HCT116 (cell line): ENCODE results near the gene PEAK1.

Experiments used
- CBX3 ChIP-seq: IDR thresholded peaks from 2 replicates; pipeline ENCODE4 v1.6.1; 2012; ENCODE audit warnings: low read depth
- JUND ChIP-seq: IDR thresholded peaks from 2 replicates; pipeline ENCODE4 v1.6.1; 2012
- POLR2AphosphoS5 ChIP-seq: IDR thresholded peaks from 2 replicates; pipeline ENCODE4 v1.6.1; 2011; ENCODE audit warnings: mild to moderate bottlenecking, low read depth, low read length, moderate library complexity
- SIN3A ChIP-seq: IDR thresholded peaks from 2 replicates; pipeline ENCODE4 v1.6.1; 2012; ENCODE audit warnings: low read depth
- TCF7L2 ChIP-seq: IDR thresholded peaks from 2 replicates; pipeline ENCODE4 v1.7.0; 2011; ENCODE audit warnings: borderline replicate concordance, inconsistent platforms; ENCODE audit not compliant: insufficient read depth, insufficient read length; ENCODE audit errors: extremely low read depth
- TF ChIP-seq, protein P1 (sequence below), 3 experiments: fragments of 200-600 bp in 1 of 3; sonication (generic) in 1 of 3; IDR thresholded peaks in 2 of 3; conservative IDR thresholded peaks in 1 of 3; 2 replicates each; pipeline ENCODE4 v1.5.1; 2012 to 2017; ENCODE audit warnings: low read depth in 2 of 3, low read length in 2 of 3, antibody characterized with exemption in 1 of 3, borderline replicate concordance in 1 of 3, control low read depth in 1 of 3, mild to moderate bottlenecking in 1 of 3, mixed read lengths in 1 of 3, mixed run types in 1 of 3, moderate library complexity in 1 of 3; ENCODE audit not compliant: insufficient read depth in 1 of 3

DNA sequence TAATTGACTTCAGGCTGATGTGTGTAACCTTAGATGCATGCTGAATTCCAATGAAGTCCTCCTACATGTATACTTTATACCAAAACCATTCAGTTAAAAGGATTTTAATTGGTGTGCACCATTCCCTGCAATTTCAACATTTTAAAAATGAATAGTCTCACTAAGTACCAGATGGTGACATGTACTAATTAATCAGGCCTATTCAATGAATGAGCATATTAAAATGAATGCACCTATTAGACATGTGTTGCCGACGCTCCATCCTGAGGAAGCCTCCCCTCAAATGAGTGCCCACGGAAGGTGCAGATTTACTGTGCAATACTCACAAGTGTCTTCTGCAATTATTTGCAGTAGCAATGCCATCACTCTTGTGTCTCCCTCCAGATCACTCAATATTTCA lies 224.3 kb downstream of the PEAK1 start:
- TF ChIP-seq POLR2AphosphoS5 (no peak), TCF7L2 (no peak), JUND (no peak), SIN3A (no peak), CBX3 (no peak)
- TF ChIP-seq, protein P1, sequence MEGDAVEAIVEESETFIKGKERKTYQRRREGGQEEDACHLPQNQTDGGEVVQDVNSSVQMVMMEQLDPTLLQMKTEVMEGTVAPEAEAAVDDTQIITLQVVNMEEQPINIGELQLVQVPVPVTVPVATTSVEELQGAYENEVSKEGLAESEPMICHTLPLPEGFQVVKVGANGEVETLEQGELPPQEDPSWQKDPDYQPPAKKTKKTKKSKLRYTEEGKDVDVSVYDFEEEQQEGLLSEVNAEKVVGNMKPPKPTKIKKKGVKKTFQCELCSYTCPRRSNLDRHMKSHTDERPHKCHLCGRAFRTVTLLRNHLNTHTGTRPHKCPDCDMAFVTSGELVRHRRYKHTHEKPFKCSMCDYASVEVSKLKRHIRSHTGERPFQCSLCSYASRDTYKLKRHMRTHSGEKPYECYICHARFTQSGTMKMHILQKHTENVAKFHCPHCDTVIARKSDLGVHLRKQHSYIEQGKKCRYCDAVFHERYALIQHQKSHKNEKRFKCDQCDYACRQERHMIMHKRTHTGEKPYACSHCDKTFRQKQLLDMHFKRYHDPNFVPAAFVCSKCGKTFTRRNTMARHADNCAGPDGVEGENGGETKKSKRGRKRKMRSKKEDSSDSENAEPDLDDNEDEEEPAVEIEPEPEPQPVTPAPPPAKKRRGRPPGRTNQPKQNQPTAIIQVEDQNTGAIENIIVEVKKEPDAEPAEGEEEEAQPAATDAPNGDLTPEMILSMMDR (IDR thresholded peaks at IDR 0.05 in 2 of 3, conservative IDR thresholded peaks at IDR 0.05 in 1 of 3; ENCODE audit: borderline replicate concordance in 1 of 3, insufficient read depth in 1 of 3, low read depth in 2 of 3, low read length in 2 of 3): no peak
